NCI-H526 (cell line): Measurements from ENCODE around the gene ALG11.
"Not testable (repeated sequence)": the region's sequence is repeated elsewhere in the genome, so short reads cannot be mapped to it uniquely, and the experiment has no call there.

Experiments
- DNase-seq, 2 experiments: peaks; one replicate each; lab custom pipeline; 2025; lab: John Stamatoyannopoulos, UW

ALG11 gene, protein sequence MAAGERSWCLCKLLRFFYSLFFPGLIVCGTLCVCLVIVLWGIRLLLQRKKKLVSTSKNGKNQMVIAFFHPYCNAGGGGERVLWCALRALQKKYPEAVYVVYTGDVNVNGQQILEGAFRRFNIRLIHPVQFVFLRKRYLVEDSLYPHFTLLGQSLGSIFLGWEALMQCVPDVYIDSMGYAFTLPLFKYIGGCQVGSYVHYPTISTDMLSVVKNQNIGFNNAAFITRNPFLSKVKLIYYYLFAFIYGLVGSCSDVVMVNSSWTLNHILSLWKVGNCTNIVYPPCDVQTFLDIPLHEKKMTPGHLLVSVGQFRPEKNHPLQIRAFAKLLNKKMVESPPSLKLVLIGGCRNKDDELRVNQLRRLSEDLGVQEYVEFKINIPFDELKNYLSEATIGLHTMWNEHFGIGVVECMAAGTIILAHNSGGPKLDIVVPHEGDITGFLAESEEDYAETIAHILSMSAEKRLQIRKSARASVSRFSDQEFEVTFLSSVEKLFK

GRCh38 chr13:52011632-52012511 is at the start of gene ALG11:
TSS of gene ALG11 (plus strand) at chr13:52012398. CDS start at chr13:52012419, 21 bp downstream.
- DNase-seq: peak; percentile 98 to 100

- no peak for DNase-seq
Observed at GRCh38 chr13:51966186-51966585, 46.0 kb upstream of the ALG11 start.

DNA sequence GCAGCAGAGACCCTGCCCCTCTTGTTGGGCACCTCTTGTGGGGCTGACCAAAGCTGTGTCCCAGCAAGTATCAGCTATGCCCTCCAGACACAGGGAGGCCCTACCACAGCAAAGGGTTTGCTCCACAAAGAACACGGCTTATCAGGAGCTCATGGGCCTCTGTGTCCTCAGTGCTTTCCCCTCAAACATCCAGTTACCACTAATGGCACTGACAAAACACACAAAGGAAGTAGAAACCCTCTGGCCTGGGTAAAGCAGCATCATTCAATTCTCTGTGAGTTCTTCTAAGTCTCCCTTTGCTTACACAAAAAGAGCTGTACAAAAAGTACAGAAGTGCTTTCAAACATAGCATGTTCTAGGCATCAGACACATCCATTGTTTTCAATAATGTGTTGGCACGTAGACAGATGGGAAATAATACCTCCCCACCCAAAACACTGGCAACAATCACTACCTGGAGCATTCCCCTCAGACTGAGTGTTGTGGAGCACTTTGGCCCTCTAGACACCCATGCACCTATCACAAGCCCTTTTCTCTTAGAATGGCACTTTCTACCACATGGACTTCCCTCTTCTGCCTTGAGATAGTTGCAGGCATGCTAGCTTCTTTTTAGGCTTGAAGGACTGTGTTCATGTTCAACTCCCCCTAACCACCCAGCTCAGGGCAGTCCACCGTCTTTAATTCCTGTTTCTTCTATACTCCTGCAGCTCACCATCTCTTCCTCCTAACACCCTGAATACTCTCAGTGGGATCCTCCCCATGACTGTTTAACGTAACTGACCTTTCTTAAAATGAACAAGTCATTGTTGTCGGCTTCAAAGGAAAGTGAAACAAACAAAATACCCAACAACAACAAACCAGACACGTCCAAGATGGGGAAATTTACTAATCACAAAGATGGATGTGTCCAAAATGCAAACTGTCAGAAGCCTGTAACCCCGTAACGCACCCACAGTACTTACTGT is 44.4 kb upstream of the ALG11 start:
- no peak for DNase-seq

DNA sequence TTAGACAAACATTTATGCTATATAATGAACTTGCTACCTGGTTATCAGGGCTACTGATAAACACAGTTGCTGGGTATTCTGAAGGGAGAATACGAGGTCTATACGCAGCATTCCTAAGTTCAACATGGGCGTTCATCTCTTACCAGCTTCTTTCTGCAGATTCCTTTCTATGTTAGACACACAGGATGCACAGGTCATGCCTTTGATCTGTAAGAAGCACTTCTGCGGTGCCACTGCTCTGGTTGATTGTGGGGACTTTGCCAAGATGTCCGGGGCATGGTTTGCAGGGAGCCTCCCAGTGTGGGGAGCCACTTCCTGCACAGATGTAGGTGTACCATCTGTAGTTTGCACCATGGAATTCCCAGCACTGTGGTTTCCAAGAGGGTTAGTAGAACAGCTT is 41.8 kb upstream of the ALG11 start:
- no peak for DNase-seq

GRCh38 chr13:51971520-51972426 is 40.4 kb upstream of the ALG11 start:
- DNase-seq: no peak

DNA sequence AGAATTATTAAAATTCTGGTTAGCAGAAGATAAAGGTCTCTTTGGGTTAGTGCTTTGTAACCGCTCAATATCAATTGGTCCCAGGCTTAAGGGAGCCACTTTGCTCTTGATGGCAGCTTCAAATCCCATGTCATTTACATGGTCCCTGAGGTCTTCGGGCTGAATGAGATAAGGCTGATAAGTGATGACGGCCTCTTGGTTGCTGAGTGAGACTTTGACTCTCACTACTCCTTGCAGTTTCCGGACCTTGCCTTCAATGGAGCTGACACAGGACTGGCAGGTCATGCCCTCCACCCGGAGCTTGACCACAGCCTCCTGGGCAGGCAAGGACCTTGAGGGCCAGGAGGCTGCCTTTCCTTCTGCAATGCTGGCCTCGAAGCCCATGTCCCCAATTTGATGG is 37.7 kb upstream of the ALG11 start:
- DNase-seq: no peak

GRCh38 chr13:51976423-51976822 is 35.8 kb upstream of the ALG11 start:
- DNase-seq: no peak

DNA sequence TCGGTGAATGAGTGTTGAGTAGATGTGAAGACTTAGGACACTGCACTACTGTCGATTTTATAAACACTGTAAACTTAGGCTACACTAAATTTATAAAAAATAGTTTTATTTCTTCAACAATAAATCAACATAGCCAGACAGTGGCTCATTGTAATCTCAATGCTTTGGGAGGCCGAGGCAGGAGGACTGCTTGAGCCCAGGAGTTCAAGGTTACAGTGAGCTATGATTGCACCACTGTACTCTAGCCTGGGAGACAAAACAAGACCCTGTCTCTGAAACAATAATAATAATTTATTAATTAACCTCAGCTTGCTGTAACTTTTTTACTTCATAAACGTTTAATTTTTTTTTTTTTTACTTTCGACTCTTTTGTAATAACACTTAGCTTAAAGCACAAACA is 35.3 kb upstream of the ALG11 start:
- no peak for DNase-seq

DNA sequence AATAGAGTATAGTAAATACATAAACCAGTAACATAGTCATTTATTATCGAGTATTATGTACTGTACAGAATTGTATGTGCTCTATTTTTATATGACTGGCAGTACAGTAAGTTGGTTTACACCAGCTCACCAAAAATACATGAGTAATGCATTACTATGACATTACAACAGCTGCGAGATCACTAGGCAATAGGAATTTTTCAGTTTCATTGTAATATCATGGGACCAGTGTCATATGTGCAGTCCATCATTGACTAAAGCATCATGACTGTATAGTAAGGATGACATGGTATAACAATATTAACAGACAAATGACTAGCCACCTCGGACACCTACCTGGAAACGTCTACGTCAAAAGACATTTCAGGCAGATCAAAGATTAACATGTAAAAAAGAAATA is 34.6 kb upstream of the ALG11 start:
- no peak for DNase-seq

- no peak for DNase-seq
Observed at GRCh38 chr13:51978796-51979556, 33.2 kb upstream of the ALG11 start.

DNA sequence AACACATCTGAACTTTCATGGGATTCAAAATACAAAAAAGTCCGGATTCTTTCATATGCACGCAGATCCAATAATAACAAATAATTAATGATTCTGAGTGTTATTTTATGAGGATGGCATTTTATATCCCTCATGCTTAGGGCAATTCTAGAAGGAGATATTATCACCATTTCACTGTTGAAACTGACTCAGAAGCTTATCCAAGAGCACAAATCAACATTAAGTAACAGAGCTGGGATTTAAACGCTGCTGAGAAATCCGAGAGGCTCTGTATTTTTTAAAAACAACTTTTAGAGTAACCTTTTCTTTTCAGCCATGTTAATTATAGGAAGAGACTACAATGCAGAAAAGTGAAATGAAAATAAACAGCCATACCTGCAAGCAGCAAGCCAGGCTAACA is 31.3 kb upstream of the ALG11 start:
- DNase-seq: no peak

- DNase-seq: no peak
Observed at GRCh38 chr13:51981355-51981754, 30.8 kb upstream of the ALG11 start.

GRCh38 chr13:51983292-51983691 is 28.9 kb upstream of the ALG11 start:
- DNase-seq: peak in 1 of 2 experiments; percentile 20

DNA sequence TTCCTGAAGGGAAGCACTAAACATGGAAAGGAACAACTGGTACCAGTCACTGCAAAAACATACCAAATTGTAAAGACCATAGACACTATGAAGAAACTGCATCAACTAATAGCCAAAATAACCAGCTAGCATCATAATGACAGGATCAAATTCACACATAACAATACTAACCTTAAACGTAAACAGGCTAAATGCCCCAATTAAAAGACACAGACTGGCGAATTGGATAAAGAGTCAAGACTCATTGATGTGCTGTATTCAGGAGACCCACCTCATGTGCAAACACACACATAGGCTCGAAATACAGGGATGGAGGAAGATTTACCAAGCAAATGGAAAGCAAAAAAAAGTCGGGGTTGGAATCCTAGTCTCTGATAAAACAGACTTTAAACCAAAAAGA is 27.3 kb upstream of the ALG11 start:
- not testable (repeated sequence) for DNase-seq

DNA sequence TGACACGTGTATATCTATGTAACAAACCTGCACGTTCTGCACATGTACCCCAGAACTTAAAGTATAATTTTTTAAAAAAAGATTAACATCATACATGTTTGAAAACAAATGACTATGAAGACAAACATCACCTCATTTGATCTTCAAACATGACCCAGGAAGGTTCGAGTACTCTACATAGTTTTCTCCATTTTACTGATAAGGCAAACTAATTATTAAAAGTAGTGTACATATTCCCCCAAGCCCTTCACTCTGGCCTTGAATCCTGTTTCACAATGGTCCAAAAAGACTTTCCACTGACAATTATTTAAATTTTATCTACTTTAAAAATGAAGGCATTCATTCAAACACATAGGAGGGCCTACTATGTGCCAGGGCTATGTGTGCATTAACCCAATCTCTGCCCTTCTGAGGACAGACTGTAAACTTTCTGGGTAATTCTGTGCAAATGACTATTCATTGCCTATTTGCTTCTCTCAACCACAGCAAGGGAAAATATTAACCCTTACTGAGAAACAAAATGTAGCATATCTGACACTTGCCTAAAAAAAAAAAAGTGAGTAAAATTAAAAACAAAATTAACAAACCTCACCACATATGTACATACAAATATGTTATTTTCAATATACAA is 23.1 kb upstream of the ALG11 start:
- no peak for DNase-seq

GRCh38 chr13:51993713-51994112 is 18.5 kb upstream of the ALG11 start:
- DNase-seq: no peak

GRCh38 chr13:51995677-51996551 is 16.3 kb upstream of the ALG11 start:
- peak in 1 of 2 experiments; percentile 27 for DNase-seq

- no peak for DNase-seq
Observed at GRCh38 chr13:51996641-51997040, 15.6 kb upstream of the ALG11 start.
